Measurements from ENCODE around the gene FRMPD1.
A peak's percentile ranks its signal among the peaks of the same experiment; 100 is the strongest.

FRMPD1 gene

GRCh38 chr9:37679649-37680402, 29.1 kb downstream of the FRMPD1 start:
- no peak overlapping the region for H3K4me3 Mint-ChIP-seq
- ATAC-seq: no peak
- peaks cover 67% of the 10 kb centered on the region for H3K27me3 Mint-ChIP-seq
- H3K9me3 Mint-ChIP-seq: no peaks in the 10 kb centered on the region
- no peaks in the 10 kb centered on the region for H3K4me1 Mint-ChIP-seq
- no peaks in the 10 kb centered on the region for H3K36me3 Mint-ChIP-seq
- H3K27ac Mint-ChIP-seq: no peak overlapping the region

- Mint-ChIP-seq H3K4me3 (no peak overlapping the region), H3K27ac (no peak overlapping the region), H3K9me3 (no peaks in the 10 kb centered on the region), H3K4me1 (no peaks in the 10 kb centered on the region), H3K36me3 (no peaks in the 10 kb centered on the region), H3K27me3 (peaks cover 54% of the 10 kb centered on the region)
- ATAC-seq: no peak
Measured at GRCh38 chr9:37682951-37683350, 32.2 kb downstream of the FRMPD1 start.

GRCh38 chr9:37683531-37684371, 33.0 kb downstream of the FRMPD1 start:
- Mint-ChIP-seq H3K27ac (no peak overlapping the region), H3K36me3 (no peaks in the 10 kb centered on the region), H3K9me3 (no peaks in the 10 kb centered on the region), H3K4me1 (no peaks in the 10 kb centered on the region), H3K27me3 (peaks cover 52% of the 10 kb centered on the region), H3K4me3 (no peak overlapping the region)
- ATAC-seq: no peak

- Mint-ChIP-seq H3K27me3 (peaks cover 24% of the 10 kb centered on the region), H3K4me3 (no peak overlapping the region), H3K36me3 (peaks cover 7% of the 10 kb centered on the region), H3K4me1 (peaks cover 7% of the 10 kb centered on the region), H3K9me3 (peaks cover 3% of the 10 kb centered on the region), H3K27ac (no peak overlapping the region)
- no peak for ATAC-seq
Measured at GRCh38 chr9:37692622-37693221, 42.0 kb downstream of the FRMPD1 start.

GRCh38 chr9:37693260-37693659, 42.5 kb downstream of the FRMPD1 start:
- ATAC-seq: no peak
- no peak overlapping the region for H3K27ac Mint-ChIP-seq
- peaks cover 7% of the 10 kb centered on the region for H3K36me3 Mint-ChIP-seq
- peaks cover 24% of the 10 kb centered on the region for H3K27me3 Mint-ChIP-seq
- no peak overlapping the region for H3K4me3 Mint-ChIP-seq
- H3K9me3 Mint-ChIP-seq: peaks cover 3% of the 10 kb centered on the region
- H3K4me1 Mint-ChIP-seq: peaks cover 7% of the 10 kb centered on the region

- Mint-ChIP-seq H3K4me3 (no peak overlapping the region), H3K27me3 (peaks cover 24% of the 10 kb centered on the region), H3K9me3 (peaks cover 3% of the 10 kb centered on the region), H3K4me1 (peaks cover 7% of the 10 kb centered on the region), H3K27ac (no peak overlapping the region), H3K36me3 (peaks cover 7% of the 10 kb centered on the region)
- ATAC-seq: peak; percentile 8
Measured at GRCh38 chr9:37694355-37694754, 43.6 kb downstream of the FRMPD1 start.

GRCh38 chr9:37696528-37696927, 45.8 kb downstream of the FRMPD1 start:
- Mint-ChIP-seq H3K4me1 (peaks cover 7% of the 10 kb centered on the region), H3K36me3 (peaks cover 7% of the 10 kb centered on the region), H3K4me3 (no peak overlapping the region), H3K27ac (no peak overlapping the region), H3K27me3 (peaks cover 24% of the 10 kb centered on the region), H3K9me3 (peaks cover 3% of the 10 kb centered on the region)
- no peak for ATAC-seq

- H3K27me3 Mint-ChIP-seq: peaks cover 11% of the 10 kb centered on the region
- H3K27ac Mint-ChIP-seq: no peak overlapping the region
- peaks cover 3% of the 10 kb centered on the region for H3K9me3 Mint-ChIP-seq
- no peak for ATAC-seq
- peaks cover 7% of the 10 kb centered on the region for H3K36me3 Mint-ChIP-seq
- no peak overlapping the region for H3K4me3 Mint-ChIP-seq
- no peaks in the 10 kb centered on the region for H3K4me1 Mint-ChIP-seq
Measured at GRCh38 chr9:37700131-37700530, 49.4 kb downstream of the FRMPD1 start.

GRCh38 chr9:37700900-37701299, 50.1 kb downstream of the FRMPD1 start:
- Mint-ChIP-seq H3K9me3 (peaks cover under 1% of the 10 kb centered on the region), H3K27ac (no peak overlapping the region), H3K4me3 (no peak overlapping the region), H3K4me1 (no peaks in the 10 kb centered on the region), H3K27me3 (peaks cover 5% of the 10 kb centered on the region), H3K36me3 (peaks cover 3% of the 10 kb centered on the region)
- ATAC-seq: no peak

GRCh38 chr9:37705787-37706186, 55.0 kb downstream of the FRMPD1 start:
- no peaks in the 10 kb centered on the region for H3K4me1 Mint-ChIP-seq
- ATAC-seq: no peak
- no peaks in the 10 kb centered on the region for H3K36me3 Mint-ChIP-seq
- no peak overlapping the region for H3K4me3 Mint-ChIP-seq
- no peak overlapping the region for H3K27ac Mint-ChIP-seq
- no peaks in the 10 kb centered on the region for H3K9me3 Mint-ChIP-seq
- peaks cover 25% of the 10 kb centered on the region for H3K27me3 Mint-ChIP-seq

- Mint-ChIP-seq H3K4me3 (no peak overlapping the region), H3K4me1 (no peaks in the 10 kb centered on the region), H3K27me3 (peaks cover 25% of the 10 kb centered on the region), H3K36me3 (no peaks in the 10 kb centered on the region), H3K27ac (no peak overlapping the region), H3K9me3 (no peaks in the 10 kb centered on the region)
- ATAC-seq: no peak
Measured at GRCh38 chr9:37706290-37706689, 55.5 kb downstream of the FRMPD1 start.

GRCh38 chr9:37707748-37708147, 57.0 kb downstream of the FRMPD1 start:
- Mint-ChIP-seq H3K4me1 (no peaks in the 10 kb centered on the region), H3K27me3 (peaks cover 25% of the 10 kb centered on the region), H3K4me3 (no peak overlapping the region), H3K36me3 (no peaks in the 10 kb centered on the region), H3K9me3 (no peaks in the 10 kb centered on the region), H3K27ac (no peak overlapping the region)
- ATAC-seq: no peak

- H3K27me3 Mint-ChIP-seq: peaks cover 34% of the 10 kb centered on the region
- ATAC-seq: no peak
- H3K9me3 Mint-ChIP-seq: no peaks in the 10 kb centered on the region
- H3K4me3 Mint-ChIP-seq: no peak overlapping the region
- no peaks in the 10 kb centered on the region for H3K36me3 Mint-ChIP-seq
- no peak overlapping the region for H3K27ac Mint-ChIP-seq
- H3K4me1 Mint-ChIP-seq: no peaks in the 10 kb centered on the region
Measured at GRCh38 chr9:37710046-37710445, 59.3 kb downstream of the FRMPD1 start.

GRCh38 chr9:37715260-37715659, 64.5 kb downstream of the FRMPD1 start:
- Mint-ChIP-seq H3K4me1 (no peaks in the 10 kb centered on the region), H3K27ac (no peak overlapping the region), H3K36me3 (no peaks in the 10 kb centered on the region), H3K9me3 (no peaks in the 10 kb centered on the region), H3K27me3 (peaks cover 28% of the 10 kb centered on the region), H3K4me3 (no peak overlapping the region)
- ATAC-seq: no peak

- Mint-ChIP-seq H3K4me1 (no peaks in the 10 kb centered on the region), H3K27me3 (peaks cover 28% of the 10 kb centered on the region), H3K36me3 (no peaks in the 10 kb centered on the region), H3K4me3 (no peak overlapping the region), H3K9me3 (no peaks in the 10 kb centered on the region), H3K27ac (no peak overlapping the region)
- no peak for ATAC-seq
Measured at GRCh38 chr9:37715991-37716505, 65.3 kb downstream of the FRMPD1 start.
